HepG2 (cell line): ENCODE measurements around the gene SMYD4.

Experiments
- ERF ChIP-seq: IDR thresholded peaks from 2 replicates; pipeline ENCODE4 v1.6.1; 2018; ENCODE audit warnings: missing biosample characterization, missing genetic modification reagents
- HNRNPL ChIP-seq: fragments of 200-400 bp; formaldehyde crosslinking; IDR thresholded peaks from 2 replicates; pipeline ENCODE4 v1.6.1; 2017; ENCODE audit warnings: mild to moderate bottlenecking, low read depth, low read length

GRCh38 chr17:1792495-1793446, 36.9 kb downstream of the SMYD4 start:
- TF ChIP-seq ERF (CRISPR knock-in tag) = no peak
- TF ChIP-seq HNRNPL = no peak
